Testis (tissue), 2 donors: ENCODE measurements around the gene ZFY.

Source experiments
- CTCF ChIP-seq, 3 experiments: fragments of 450-650 bp in 2 of 3; fragments of 200-600 bp in 1 of 3; sonication (generic) in 1 of 3; IDR thresholded peaks; one replicate each; pipeline ENCODE4 v1.5.1; 2016 to 2019; ENCODE audit warnings: antibody characterized with exemption in 3 of 3, mild to moderate bottlenecking in 2 of 3, moderate library complexity in 1 of 3
- POLR2A ChIP-seq: fragments of 450-650 bp; IDR thresholded peaks from one replicate; pipeline ENCODE4 v1.6.1; 2017; ENCODE audit warnings: antibody characterized with exemption, mild to moderate bottlenecking, moderate library complexity

GRCh38 chrY:2954735-2955134 lies 19.6 kb downstream of the ZFY start:
- TF ChIP-seq CTCF (IDR thresholded peaks at IDR 0.05), result no peak
- TF ChIP-seq POLR2A, result no peak
